SU-DHL-6 (cell line): ENCODE data around the gene PPP1CB.
"Not testable (repeated sequence)": the region's sequence is repeated elsewhere in the genome, so short reads cannot be mapped to it uniquely, and the experiment has no call there.

Experiments
- H2AFZ ChIP-seq: fragments of 200-600 bp; sonication (generic); 2 replicates; pipeline ENCODE4 v1.6.1; 2014; ENCODE audit warnings: low read depth, mild to moderate bottlenecking, moderate library complexity, mixed read lengths, antibody characterized with exemption, low read length; ENCODE audit not compliant: severe bottlenecking
- H3F3A ChIP-seq: fragments of 200-600 bp; shearing (Covaris generic); 2 replicates; pipeline ENCODE4 v1.6.0; 2016; ENCODE audit warnings: antibody characterized with exemption, mild to moderate bottlenecking; ENCODE audit not compliant: insufficient read depth
- H3K27ac ChIP-seq: fragments of 200-600 bp; sonication (generic); 2 replicates; pipeline ENCODE4 v1.5.1; 2016; ENCODE audit warnings: low read depth, mild to moderate bottlenecking, low read length, moderate library complexity, mixed read lengths
- H3K27me3 ChIP-seq: fragments of 200-600 bp; sonication (generic), shearing (Covaris generic); 2 replicates; pipeline ENCODE4 v1.6.0; 2014; ENCODE audit warnings: mild to moderate bottlenecking, low read length
- H3K36me3 ChIP-seq: fragments of 200-600 bp; sonication (generic); 2 replicates; pipeline ENCODE4 v1.6.1; 2014; ENCODE audit warnings: mild to moderate bottlenecking, low read length, mixed read lengths
- H3K4me2 ChIP-seq: fragments of 300-600, 200-600 bp; shearing (Covaris generic), sonication (generic); 2 replicates; pipeline ENCODE4 v1.6.0; 2014; ENCODE audit warnings: low read length, low read depth, mild to moderate bottlenecking; ENCODE audit not compliant: poor library complexity, severe bottlenecking
- H3K4me3 ChIP-seq: fragments of 200-600 bp; sonication (generic); 2 replicates; pipeline ENCODE4 v1.5.1; 2014; ENCODE audit warnings: antibody characterized with exemption, low read length, mild to moderate bottlenecking, mixed read lengths; ENCODE audit not compliant: insufficient read depth, poor library complexity, severe bottlenecking
- H3K79me2 ChIP-seq: fragments of 200-600 bp; sonication (generic); 2 replicates; pipeline ENCODE4 v1.6.1; 2014; ENCODE audit warnings: mild to moderate bottlenecking, low read length, moderate library complexity; ENCODE audit not compliant: insufficient read depth
- H3K9ac ChIP-seq: fragments of 200-600 bp; sonication (generic); 2 replicates; pipeline ENCODE4 v1.7.0; 2014; ENCODE audit warnings: mild to moderate bottlenecking, low read length
- H3K9me2 ChIP-seq: fragments of 200-600 bp; sonication (generic); replicated peaks from 2 replicates; pipeline ENCODE4 v1.6.1; 2014; ENCODE audit warnings: low read length; ENCODE audit not compliant: insufficient read depth
- H3K9me3 ChIP-seq: fragments of 200-600 bp; sonication (generic); 2 replicates; pipeline ENCODE4 v1.6.1; 2014; ENCODE audit warnings: low read length, mixed read lengths; ENCODE audit not compliant: insufficient read depth
- H4K20me1 ChIP-seq: fragments of 200-600 bp; sonication (generic); 2 replicates; pipeline ENCODE4 v1.6.1; 2014; ENCODE audit warnings: low read depth, mild to moderate bottlenecking, antibody characterized with exemption, low read length, moderate library complexity, mixed read lengths
- CTCF ChIP-seq: fragments of 200-600 bp; sonication (generic); IDR thresholded peaks from one replicate; pipeline ENCODE4 v1.5.1; 2017; ENCODE audit warnings: antibody characterized with exemption, mild to moderate bottlenecking, low read length, moderate library complexity; ENCODE audit not compliant: insufficient read depth, poor library complexity, severe bottlenecking
- EZH2phosphoT487 ChIP-seq: fragments of 200-600 bp; sonication (generic), shearing (Covaris generic); conservative IDR thresholded peaks from 2 replicates; pipeline ENCODE4 v1.6.1; 2018; ENCODE audit warnings: mild to moderate bottlenecking, antibody characterized with exemption, low read length, moderate library complexity, mixed read lengths

Gene PPP1CB

GRCh38 chr2:28782423-28782822, 30.8 kb downstream of the PPP1CB start:
- no peaks in the 10 kb centered on the region for H3K27me3 ChIP-seq
- H3K9me2 ChIP-seq: no peaks in the 10 kb centered on the region
- TF ChIP-seq CTCF: no peak
- no peak for TF ChIP-seq EZH2phosphoT487
- H3K4me2 ChIP-seq: no peak overlapping the region
- peaks cover 12% of the 10 kb centered on the region for H3K79me2 ChIP-seq
- H2AFZ ChIP-seq: no peak overlapping the region
- H3F3A ChIP-seq: peaks cover 4% of the 10 kb centered on the region; the same call in 1 of the 2 replicates
- no peak overlapping the region for H3K9ac ChIP-seq
- H3K4me3 ChIP-seq: no peak overlapping the region
- no peaks in the 10 kb centered on the region for H3K9me3 ChIP-seq
- peaks cover 61% of the 10 kb centered on the region for H3K36me3 ChIP-seq
- no peak overlapping the region for H3K27ac ChIP-seq
- H4K20me1 ChIP-seq: no peaks in the 10 kb centered on the region

GRCh38 chr2:28784570-28784969, 32.9 kb downstream of the PPP1CB start:
- peaks cover 48% of the 10 kb centered on the region for H3K36me3 ChIP-seq
- not testable (repeated sequence) for H3K9me2 ChIP-seq, H2AFZ ChIP-seq, H3F3A ChIP-seq, H3K79me2 ChIP-seq, H3K27me3 ChIP-seq, H3K4me3 ChIP-seq, H3K9ac ChIP-seq, H3K4me2 ChIP-seq, H3K9me3 ChIP-seq, H3K27ac ChIP-seq, H4K20me1 ChIP-seq

GRCh38 chr2:28796620-28797019, 45.0 kb downstream of the PPP1CB start:
- TF ChIP-seq EZH2phosphoT487 (no peak), CTCF (no peak)
- Histone ChIP-seq H3K9ac (no peak overlapping the region), H3K9me2 (no peaks in the 10 kb centered on the region), H2AFZ (no peak overlapping the region), H3K4me3 (no peak overlapping the region), H3F3A (peaks cover 17% of the 10 kb centered on the region; the same call in 1 of the 2 replicates), H3K36me3 (peaks cover 66% of the 10 kb centered on the region), H3K4me2 (no peak overlapping the region), H3K27me3 (no peaks in the 10 kb centered on the region), H3K9me3 (no peaks in the 10 kb centered on the region), H4K20me1 (peaks cover 9% of the 10 kb centered on the region), H3K27ac (no peak overlapping the region), H3K79me2 (peaks cover 15% of the 10 kb centered on the region)

GRCh38 chr2:28801726-28802125, 50.1 kb downstream of the PPP1CB start:
- Histone ChIP-seq H3K27ac (no peak overlapping the region), H2AFZ (no peak overlapping the region), H3K27me3 (no peaks in the 10 kb centered on the region), H3F3A (peaks cover 10% of the 10 kb centered on the region; the same call in 1 of the 2 replicates), H3K4me3 (no peak overlapping the region), H3K9ac (no peak overlapping the region), H4K20me1 (peaks cover 9% of the 10 kb centered on the region), H3K9me2 (no peaks in the 10 kb centered on the region), H3K36me3 (peaks cover 56% of the 10 kb centered on the region), H3K9me3 (no peaks in the 10 kb centered on the region), H3K79me2 (peaks cover 7% of the 10 kb centered on the region; the same call in 1 of the 2 replicates), H3K4me2 (no peak overlapping the region)
- no peak for TF ChIP-seq CTCF
- TF ChIP-seq EZH2phosphoT487: no peak
